GM12875 (cell line): ENCODE results near the gene HOXB9.

ENCODE experiments used
- H3K4me3 ChIP-seq: one replicate; pipeline ENCODE4 v1.5.1; 2011; ENCODE audit warnings: low read depth, low read length, control low read depth
- CTCF ChIP-seq: IDR thresholded peaks from 2 replicates; pipeline ENCODE4 v1.5.1; 2011; ENCODE audit warnings: low read depth, mild to moderate bottlenecking, control low read depth, inconsistent platforms, low read length, moderate library complexity, borderline replicate concordance; ENCODE audit not compliant: insufficient read depth

HOXB9 gene

GRCh38 chr17:48588074-48588415 is 38.1 kb downstream of the HOXB9 start:
- no peak for TF ChIP-seq CTCF
- H3K4me3 ChIP-seq: no peak overlapping the region

DNA sequence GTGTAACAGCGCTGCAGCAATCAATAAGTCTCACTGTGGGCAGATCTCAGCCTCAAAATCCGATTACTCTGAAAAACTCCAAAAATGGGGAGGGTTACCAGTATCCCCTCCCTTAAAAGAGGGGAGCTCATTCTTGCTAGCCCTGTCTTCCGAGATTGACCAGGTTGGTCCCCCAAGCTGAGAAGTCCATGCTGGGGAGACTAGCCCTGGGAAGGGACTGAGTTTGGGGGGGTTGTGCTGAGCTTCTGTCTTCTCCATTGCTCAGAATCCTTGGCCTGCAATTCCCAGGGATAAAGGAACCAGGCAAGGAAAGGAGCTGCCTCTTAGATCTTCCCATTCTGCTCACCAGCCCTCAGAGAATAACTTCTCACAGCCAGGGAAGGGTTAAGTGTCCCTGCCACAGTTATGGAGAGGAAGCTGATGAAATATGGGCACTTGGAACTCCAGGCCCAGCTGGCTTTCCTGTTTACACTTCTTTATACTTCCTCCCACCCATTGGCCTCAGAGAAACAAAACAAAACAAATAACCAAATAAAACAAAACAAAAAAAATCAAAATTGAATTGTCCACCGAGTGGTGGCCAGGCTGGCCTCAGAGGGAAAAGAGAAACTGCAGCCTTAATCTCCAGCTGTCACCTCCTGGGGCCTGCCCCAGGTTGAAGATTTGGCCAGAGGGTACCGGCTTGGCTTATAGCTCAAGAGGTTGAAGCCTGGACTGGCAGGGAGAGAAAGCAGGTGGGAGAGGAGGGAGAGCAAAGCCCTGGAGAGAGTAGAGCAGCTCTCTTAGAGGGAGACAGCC is 38.7 kb downstream of the HOXB9 start:
- no peak overlapping the region for H3K4me3 ChIP-seq
- TF ChIP-seq CTCF: no peak

- TF ChIP-seq CTCF: no peak
- peak overlapping the region; percentile 57 for H3K4me3 ChIP-seq
These were observed 39.6 kb downstream of the HOXB9 start for GRCh38 chr17:48586355-48587258.

DNA sequence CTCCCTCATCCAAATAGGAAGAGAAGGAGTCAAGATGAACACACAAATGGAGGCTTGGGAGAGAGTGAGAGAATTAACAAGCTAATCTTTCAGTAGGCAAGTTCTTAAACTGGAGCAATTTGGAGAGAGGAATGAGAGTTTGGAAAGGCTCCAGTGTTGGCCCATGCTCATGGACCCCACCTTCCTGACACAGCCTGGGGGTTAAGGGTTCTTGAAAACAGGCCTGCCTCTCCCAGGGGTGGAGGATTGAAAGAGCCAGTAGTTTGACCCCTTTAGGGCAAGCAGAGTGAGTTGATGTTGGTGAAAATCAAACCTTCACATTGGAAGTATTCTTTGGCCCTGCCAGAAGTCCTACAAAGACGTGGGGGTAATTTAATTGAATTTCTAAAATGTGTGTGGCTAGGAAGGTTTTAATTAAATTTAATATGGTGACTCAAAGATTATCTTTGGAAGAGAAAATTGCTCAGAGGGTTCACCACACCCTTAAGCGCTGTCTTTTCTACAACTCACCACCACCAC is 41.9 kb downstream of the HOXB9 start:
- TF ChIP-seq CTCF: no peak
- no peak overlapping the region for H3K4me3 ChIP-seq

GRCh38 chr17:48583708-48584222 is 42.4 kb downstream of the HOXB9 start:
- no peak overlapping the region for H3K4me3 ChIP-seq
- TF ChIP-seq CTCF: no peak

GRCh38 chr17:48582750-48583069 is 43.4 kb downstream of the HOXB9 start:
- TF ChIP-seq CTCF: no peak
- H3K4me3 ChIP-seq: no peak overlapping the region
